Right cardiac atrium (tissue), 5 donors: ENCODE results near the gene SFMBT2. TPM values are rescaled to one million over a fixed set of nuclear protein-coding genes. Genes with fewer than 3 reads are reported as not detected.
"Not testable (repeated sequence)": the region's sequence is repeated elsewhere in the genome, so short reads cannot be mapped to it uniquely, and the experiment has no call there.

ENCODE experiments used
- ATAC-seq, 2 donors: fragments of 200-7000 bp; cut with Tn5 transposase; one replicate each; pipeline versions ENCODE4 v1.8.0 to v1.9.1; 2020; ENCODE audit warnings: moderate library complexity in 2 of 2, mild to moderate bottlenecking in 1 of 2
- DNase-seq, 3 donors: peaks; one replicate each; pipeline ENCODE4 v3.0.0-alpha.2; 2020
- H3K27ac ChIP-seq: one replicate; pipeline ENCODE4 v1.5.1; 2013; ENCODE audit warnings: mild to moderate bottlenecking, low read length, control low read depth, moderate library complexity
- H3K27me3 ChIP-seq: one replicate; pipeline ENCODE4 v1.6.1; 2013; ENCODE audit not compliant: control insufficient read depth, insufficient read depth
- H3K4me1 ChIP-seq: one replicate; pipeline ENCODE4 v1.6.1; 2013; ENCODE audit warnings: low read length; ENCODE audit not compliant: control insufficient read depth, insufficient read depth
- H3K4me3 ChIP-seq: one replicate; pipeline ENCODE4 v1.5.1; 2013; ENCODE audit warnings: low read length, control low read depth
- H3K9me3 ChIP-seq: one replicate; pipeline ENCODE4 v1.6.1; 2013; ENCODE audit warnings: low read length; ENCODE audit not compliant: control insufficient read depth
- WGBS: extraction: QIAGEN DNeasy Blood & Tissue Kit; methylation state at CpG from one replicate; pipeline ENCODE4 v1.1.7; 2013; 5-methylcytosine and 5-hydroxymethylcytosine counted together
- intact Hi-C, 4 donors: fragments of 100-400 bp; cut with DNase I; formaldehyde crosslinking; loops; one replicate each; pipeline versions ENCODE4 v1.11.0 to v1.14.0; 2022 to 2023
- polyA plus RNA-seq: library from polyadenylated mRNA; stranded (reverse); fragments of 200-250 nt; gene quantifications from one replicate; pipeline ENCODE4 v1.2.3, GENCODE V29; 2013
- total RNA-seq, 4 donors: library from RNA; stranded (reverse); fragmentation: NEBNext Ultra II Directional; extraction: Animal tissue kit (Norgen Biotek cat#: 25700); gene quantifications; one replicate each; pipeline ENCODE4 v1.2.1, GENCODE V29; 2021
- donor health status: healthy with polysubstance abuse.
- donor health status: DM: no; HTN: yes; CAD: no.
- donor health status: DM: no; HTN: no; CAD: no.
- donor health status: DM: no; HTN: yes; CAD: no; lungs with severe emphysema.
- donor health status: DM: yes; HTN: yes; CAD: no.

SFMBT2 gene
- total and polyA plus RNA-seq, 5 donors: 3.3 to 12.9 (median 11.9) TPM

DNA sequence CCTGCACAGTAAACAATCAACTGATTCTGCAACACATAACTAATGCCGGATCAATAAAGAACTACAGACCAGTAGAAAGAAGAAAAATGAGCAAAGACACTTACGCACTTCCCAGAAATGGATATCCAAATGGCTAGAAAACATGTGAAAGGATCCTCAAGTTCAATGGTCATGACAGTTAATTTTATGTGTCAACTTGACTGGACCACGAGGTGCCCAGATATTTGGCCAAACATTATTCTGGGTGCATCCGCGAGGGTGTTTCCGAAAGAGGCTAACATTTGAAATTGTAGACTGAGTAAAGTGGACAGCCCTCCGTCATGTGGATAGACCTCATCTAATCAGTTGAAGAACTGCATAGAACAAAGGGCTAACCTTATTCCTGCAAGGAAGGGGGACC is 102.0 kb downstream of the SFMBT2 start:
- H3K9me3 ChIP-seq: no peaks in the 10 kb centered on the region
- no peaks in the 10 kb centered on the region for H3K4me1 ChIP-seq
- no peak overlapping the region for H3K27ac ChIP-seq
- WGBS: 98% methylated on average over 7 of the region's 7 CpGs
- no peak for ATAC-seq
- intact Hi-C loops: no loop called here
- DNase-seq: no peak
- H3K4me3 ChIP-seq: no peak overlapping the region
- H3K27me3 ChIP-seq: no peaks in the 10 kb centered on the region

DNA sequence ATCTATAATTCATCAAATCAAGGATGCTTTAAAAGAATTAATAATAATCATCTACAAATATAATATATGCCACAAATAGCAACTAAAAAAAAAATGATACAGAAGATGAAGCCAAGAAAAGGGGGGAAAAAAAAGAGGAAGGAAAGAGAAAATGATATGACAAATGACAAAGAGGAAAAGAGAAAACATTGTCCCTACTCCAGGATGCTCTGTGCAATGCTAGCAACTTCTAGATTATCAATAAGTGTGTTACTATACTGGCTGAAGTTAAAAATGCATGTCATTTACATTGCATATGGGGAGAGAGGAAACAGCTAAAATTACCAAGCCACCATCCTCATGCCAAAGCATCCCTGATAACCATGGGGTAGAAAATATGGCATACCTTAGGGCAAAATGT is 104.2 kb downstream of the SFMBT2 start:
- Histone ChIP-seq H3K27me3 (no peaks in the 10 kb centered on the region), H3K4me1 (no peaks in the 10 kb centered on the region), H3K27ac (no peak overlapping the region), H3K4me3 (no peak overlapping the region), H3K9me3 (no peaks in the 10 kb centered on the region)
- no peak for ATAC-seq
- intact Hi-C loops: no loop called here
- DNase-seq: no peak

DNA sequence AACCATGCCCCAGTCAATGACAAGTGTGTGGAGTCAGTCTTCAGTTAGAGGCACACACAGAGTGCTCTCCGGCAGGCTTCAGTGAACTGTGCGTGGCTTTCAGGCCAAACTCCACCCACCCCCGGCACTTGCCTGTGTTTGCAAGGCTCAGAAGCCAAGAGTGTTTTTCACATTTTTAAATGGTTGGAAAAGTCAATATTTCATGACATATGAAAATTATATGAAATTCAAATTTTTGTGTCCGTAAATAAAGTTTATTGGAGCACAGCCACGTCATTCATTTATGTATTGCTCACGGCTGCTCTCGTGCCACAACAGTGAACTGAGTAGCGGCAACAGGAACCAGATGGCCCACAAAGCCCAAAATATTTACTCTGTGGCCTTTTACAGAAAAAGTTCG is 104.7 kb downstream of the SFMBT2 start:
- 76% methylated on average over 9 of the region's 9 CpGs for WGBS
- Histone ChIP-seq H3K9me3 (no peaks in the 10 kb centered on the region), H3K4me1 (no peaks in the 10 kb centered on the region), H3K4me3 (no peak overlapping the region), H3K27me3 (no peaks in the 10 kb centered on the region), H3K27ac (no peak overlapping the region)
- intact Hi-C loops: no loop called here
- ATAC-seq (no peak), DNase-seq (no peak)

DNA sequence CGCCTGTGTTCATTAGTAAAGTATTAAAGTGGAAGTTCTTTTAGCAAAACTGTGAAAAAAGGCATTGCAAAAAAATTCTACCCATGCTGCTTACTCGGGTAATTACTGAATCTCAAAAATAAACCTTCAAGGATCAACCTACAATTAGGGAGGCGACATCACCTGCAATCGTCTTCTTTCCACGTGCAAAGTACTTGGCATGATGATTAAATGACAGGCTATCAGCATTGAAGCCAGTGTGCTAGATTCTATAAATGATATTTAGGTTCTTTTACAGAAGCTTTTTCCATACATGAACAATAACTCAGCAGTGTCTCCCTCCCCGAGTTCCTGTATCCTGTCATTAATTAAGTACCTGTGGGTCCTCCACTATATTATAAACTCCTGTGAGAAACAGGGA is 105.8 kb downstream of the SFMBT2 start:
- WGBS: 85% methylated on average over 6 of the region's 6 CpGs
- no peak for ATAC-seq

DNA sequence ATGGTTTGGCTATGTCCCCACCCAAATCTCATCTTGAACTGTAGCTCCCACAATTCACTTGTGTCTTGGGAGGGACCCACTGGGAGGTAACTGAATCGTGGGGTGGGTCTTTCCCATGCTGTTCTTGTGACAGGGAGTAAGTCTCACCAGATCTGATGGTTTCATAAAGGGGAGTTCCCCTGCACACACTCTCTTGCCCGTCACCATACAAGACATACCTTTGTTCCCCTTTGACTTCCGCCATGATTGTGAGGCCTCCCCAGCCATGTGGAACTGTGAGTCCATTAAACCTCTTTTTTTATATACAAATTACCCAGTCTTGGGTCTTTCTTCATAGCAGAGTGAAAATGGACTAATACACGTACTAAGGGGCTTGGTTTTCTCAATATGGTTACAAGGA is 106.7 kb downstream of the SFMBT2 start:
- Histone ChIP-seq H3K4me1 (no peaks in the 10 kb centered on the region), H3K9me3 (no peaks in the 10 kb centered on the region), H3K27me3 (no peaks in the 10 kb centered on the region), H3K4me3 (no peak overlapping the region), H3K27ac (no peak overlapping the region)
- ATAC-seq: no peak
- WGBS: 95% methylated on average over 4 of the region's 4 CpGs
- DNase-seq: no peak
- intact Hi-C loops: no loop called here

More for the DNA sequence above, 105.8 kb downstream of the SFMBT2 start:
- Histone ChIP-seq H3K4me3 (no peak overlapping the region), H3K4me1 (no peaks in the 10 kb centered on the region), H3K27ac (no peak overlapping the region), H3K27me3 (no peaks in the 10 kb centered on the region), H3K9me3 (no peaks in the 10 kb centered on the region)
- intact Hi-C loops: no loop called here
- no peak for DNase-seq

DNA sequence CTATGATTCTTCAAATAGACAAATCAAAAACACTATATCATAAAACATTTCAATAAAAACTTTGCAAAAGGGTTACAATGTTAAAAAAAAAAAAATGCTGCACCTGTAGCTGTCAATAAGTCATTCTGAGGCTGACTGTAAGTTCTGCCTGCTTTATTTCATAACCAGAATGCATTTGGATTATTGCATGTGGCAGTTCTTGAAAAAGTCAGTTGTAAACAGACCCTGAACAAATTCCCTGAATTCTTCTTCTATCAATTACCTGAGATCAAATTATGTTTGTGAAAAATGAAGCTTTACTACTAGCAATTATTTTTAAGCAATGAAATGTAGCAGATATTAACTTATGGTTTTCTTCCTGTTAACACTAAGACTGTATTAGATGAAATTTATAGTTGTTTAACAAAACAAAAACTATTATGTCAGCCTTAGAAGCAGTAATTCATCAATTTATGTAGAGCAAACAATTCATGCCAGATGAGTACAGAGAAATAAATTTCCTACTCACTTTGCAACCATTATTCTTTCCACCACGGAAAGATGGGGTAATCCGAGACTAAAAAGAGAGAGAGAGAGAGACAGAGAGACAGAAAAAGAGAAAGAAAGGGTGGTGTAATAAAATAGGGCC is 107.8 kb downstream of the SFMBT2 start:
- no peaks in the 10 kb centered on the region for H3K9me3 ChIP-seq
- DNase-seq (no peak), ATAC-seq (no peak)
- H3K27me3 ChIP-seq: no peaks in the 10 kb centered on the region
- intact Hi-C loops: no loop called here
- H3K4me1 ChIP-seq: no peaks in the 10 kb centered on the region
- H3K27ac ChIP-seq: no peak overlapping the region
- no peak overlapping the region for H3K4me3 ChIP-seq
- WGBS: 60% methylated on average over 2 of the region's 2 CpGs

DNA sequence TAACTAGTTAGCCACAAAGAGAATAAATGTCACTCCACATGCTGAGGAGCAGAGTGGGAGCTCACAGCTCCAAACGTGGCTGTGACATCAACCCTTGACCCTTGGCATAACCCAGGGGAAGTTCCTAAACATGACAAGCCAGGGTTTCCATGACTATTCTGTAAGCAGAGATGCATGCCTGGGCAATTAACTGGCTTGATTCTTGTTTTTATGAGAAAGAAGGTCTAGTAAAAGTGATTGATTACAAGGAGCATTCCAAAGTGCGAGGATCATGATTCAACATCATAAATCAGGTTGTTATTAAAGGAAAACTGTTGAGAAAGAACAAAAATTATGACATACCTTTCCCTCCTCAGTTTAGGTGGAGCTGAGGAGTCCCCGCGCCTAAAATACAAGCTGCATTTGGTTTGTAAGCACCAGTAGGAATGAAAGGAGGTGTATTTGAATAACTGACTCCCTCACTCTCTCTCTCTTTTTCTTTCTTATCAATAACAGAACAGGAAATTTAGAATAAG is 108.4 kb downstream of the SFMBT2 start:
- ATAC-seq (no peak), DNase-seq (no peak)
- no peak overlapping the region for H3K4me3 ChIP-seq
- H3K27me3 ChIP-seq: no peaks in the 10 kb centered on the region
- no peaks in the 10 kb centered on the region for H3K9me3 ChIP-seq
- no peak overlapping the region for H3K27ac ChIP-seq
- 78% methylated on average over 4 of the region's 4 CpGs for WGBS
- no peaks in the 10 kb centered on the region for H3K4me1 ChIP-seq
- intact Hi-C loops: no loop called here

DNA sequence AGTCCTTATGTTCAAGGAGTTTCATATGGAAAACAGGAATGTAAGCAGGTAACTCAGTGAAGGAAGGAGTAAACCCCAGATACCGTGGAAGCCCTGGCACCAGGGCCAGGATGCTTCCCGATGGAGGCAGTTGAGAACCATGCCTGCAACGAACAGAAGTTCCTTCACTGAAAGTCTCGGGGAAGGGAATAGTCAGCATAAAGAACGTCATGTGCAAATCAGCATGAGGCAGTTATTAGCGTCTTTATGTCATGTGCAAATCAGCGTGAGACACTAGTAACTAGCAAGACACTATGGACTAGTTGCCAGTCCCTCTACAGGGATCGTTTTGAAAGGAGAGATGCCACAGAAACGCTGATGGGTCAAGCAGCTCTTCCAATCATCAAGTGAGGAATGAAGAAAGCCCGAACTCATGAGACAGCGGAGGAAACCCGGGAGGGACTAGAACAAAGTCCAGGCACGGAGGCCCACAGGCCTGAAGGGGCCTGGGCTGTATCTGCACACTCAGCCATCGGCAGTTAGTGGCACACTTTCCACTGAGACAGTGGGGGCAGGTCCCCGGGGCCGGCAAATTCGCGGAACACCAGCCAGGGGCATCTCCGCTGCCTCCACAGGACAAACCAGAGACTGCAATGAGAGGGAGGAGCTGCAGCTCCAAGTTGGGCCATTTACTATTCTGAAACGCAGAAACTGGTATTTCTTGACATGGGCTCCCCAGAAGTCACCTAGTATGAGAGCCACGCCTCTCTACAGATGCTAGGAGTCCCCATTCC is 109.6 kb downstream of the SFMBT2 start:
- Histone ChIP-seq H3K27me3 (no peaks in the 10 kb centered on the region), H3K4me3 (no peak overlapping the region), H3K27ac (no peak overlapping the region), H3K9me3 (no peaks in the 10 kb centered on the region), H3K4me1 (no peaks in the 10 kb centered on the region)
- DNase-seq (peak; percentile 16 to 57 (median 46)), ATAC-seq (peak; percentile 50 to 57)
- intact Hi-C loops: no loop called here
- 51% methylated on average over 21 of the region's 21 CpGs for WGBS

DNA sequence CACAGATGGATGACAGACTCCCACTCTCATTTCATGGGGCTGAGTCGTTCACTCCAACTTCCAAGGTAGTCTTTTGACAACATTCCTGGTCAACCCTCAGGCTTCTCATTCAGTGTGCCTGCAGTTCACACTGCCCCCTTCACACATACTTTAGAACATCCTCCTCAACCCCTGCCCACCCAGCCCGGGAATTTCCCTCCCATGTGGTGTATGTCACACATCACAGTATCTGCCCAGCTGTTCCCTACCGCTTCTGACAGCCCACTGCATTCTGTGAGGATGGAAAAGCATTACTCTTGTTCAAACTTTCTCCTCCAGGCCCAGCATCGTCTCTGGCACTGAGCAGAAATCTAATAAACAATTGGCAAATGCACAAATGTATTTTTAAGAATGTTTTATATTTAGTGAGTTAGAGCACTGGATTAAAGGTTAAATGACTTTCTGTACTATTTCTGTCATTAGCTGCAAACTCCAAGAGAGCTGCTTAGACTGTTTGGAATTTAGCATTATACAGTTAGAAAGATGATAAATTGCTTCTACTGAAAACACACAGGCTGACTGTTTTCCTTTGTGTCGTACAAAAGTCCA is 110.4 kb downstream of the SFMBT2 start:
- Histone ChIP-seq H3K27me3 (no peaks in the 10 kb centered on the region), H3K27ac (no peak overlapping the region), H3K9me3 (no peaks in the 10 kb centered on the region), H3K4me1 (no peaks in the 10 kb centered on the region), H3K4me3 (no peak overlapping the region)
- DNase-seq (no peak), ATAC-seq (peak; percentile 22 to 28)
- WGBS: 35% methylated on average over 5 of the region's 5 CpGs
- intact Hi-C loops: no loop called here

DNA sequence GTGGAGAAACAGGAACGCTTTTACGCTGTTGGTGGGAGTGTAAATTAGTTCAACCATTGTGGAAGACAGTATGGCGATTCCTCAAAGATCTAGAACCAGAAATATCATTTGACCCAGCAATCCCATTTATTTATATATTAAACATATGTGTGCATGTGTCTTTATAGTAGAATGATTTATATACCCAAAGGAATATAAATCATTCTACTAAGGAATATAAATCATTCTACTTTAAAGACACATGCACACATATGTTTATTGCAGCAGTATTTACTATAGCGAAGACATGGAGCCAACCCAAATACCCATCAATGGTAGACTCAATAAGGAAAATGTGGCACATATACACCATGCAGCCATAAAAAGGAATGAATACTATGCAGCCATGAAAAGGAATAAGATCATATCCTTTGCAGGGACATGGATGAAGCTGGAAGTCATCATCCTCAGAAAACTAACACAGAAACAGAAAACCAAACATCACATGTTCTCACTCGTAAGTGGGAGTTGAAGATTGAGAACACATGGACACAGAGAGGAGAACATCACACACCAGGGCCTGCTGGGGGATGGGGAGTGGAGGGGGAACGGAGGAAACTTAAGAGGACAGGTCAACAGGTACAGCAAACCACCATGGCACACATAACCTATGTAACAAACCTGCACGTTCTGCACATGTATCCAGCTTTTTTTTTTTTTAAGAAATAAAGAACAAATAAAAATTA is 111.1 kb downstream of the SFMBT2 start:
- ATAC-seq, H3K27ac ChIP-seq, DNase-seq, H3K4me1 ChIP-seq, H3K27me3 ChIP-seq, H3K9me3 ChIP-seq, intact Hi-C loops, H3K4me3 ChIP-seq: not testable (repeated sequence)
- WGBS: 93% methylated on average over 7 of the region's 7 CpGs

DNA sequence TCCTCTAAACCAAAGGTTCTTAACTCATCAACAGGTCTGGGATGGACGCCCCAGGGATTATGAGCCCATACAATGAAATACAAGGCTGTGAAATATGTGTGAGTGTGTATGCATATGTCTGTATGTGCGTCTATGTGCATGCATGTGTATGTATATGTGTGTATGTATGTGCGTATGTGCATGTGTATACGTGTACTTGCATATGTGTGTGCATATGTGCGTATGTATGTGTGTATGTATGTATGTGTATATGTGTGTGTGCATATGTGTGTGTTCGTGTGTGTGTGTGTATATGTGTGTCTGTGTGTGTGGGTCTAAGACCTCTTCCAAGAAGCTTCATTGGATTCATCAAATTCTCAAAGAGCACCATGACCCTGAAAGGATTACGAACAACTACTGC is 112.3 kb downstream of the SFMBT2 start:
- no peaks in the 10 kb centered on the region for H3K4me1 ChIP-seq
- intact Hi-C loops: no loop called here
- no peak overlapping the region for H3K4me3 ChIP-seq
- no peaks in the 10 kb centered on the region for H3K27me3 ChIP-seq
- no peaks in the 10 kb centered on the region for H3K9me3 ChIP-seq
- no peak overlapping the region for H3K27ac ChIP-seq
- 90% methylated on average over 7 of the region's 7 CpGs for WGBS
- ATAC-seq: no peak
- DNase-seq: no peak
